Esophagus squamous epithelium (tissue), 4 donors: ENCODE data around the gene TUBA4A.

Experiments used
- CTCF ChIP-seq, 6 experiments: fragments of 450-650 bp in 4 of 6; fragments of 200-600 bp in 2 of 6; sonication (generic) in 2 of 6; IDR thresholded peaks; one replicate each; pipeline ENCODE4 v1.5.1; 2016 to 2019; ENCODE audit warnings: antibody characterized with exemption in 6 of 6, mild to moderate bottlenecking in 4 of 6, moderate library complexity in 4 of 6
- POLR2A ChIP-seq, 4 donors: fragments of 450-650 bp; IDR thresholded peaks; one replicate each; pipeline ENCODE4 v1.6.1; 2017; ENCODE audit warnings: antibody characterized with exemption in 4 of 4, mild to moderate bottlenecking in 4 of 4, moderate library complexity in 3 of 4

- TF ChIP-seq CTCF (IDR thresholded peaks at IDR 0.05) (no peak), POLR2A (IDR thresholded peaks at IDR 0.05) (no peak)
These were observed 24.8 kb downstream of the TUBA4A start for GRCh38 chr2:219228911-219229304.
